Coronary artery (tissue), 2 donors: ENCODE measurements around the gene SLAIN1.

Experiments
- DNase-seq: peaks from one replicate; pipeline ENCODE4 v3.0.0-alpha.2; 2017; ENCODE audit warnings: low spot score
- H3K27ac ChIP-seq, 2 donors: fragments of 200-600 bp; sonication (generic); one replicate each; pipeline ENCODE4 v1.5.1; 2016 to 2019
- H3K4me3 ChIP-seq: fragments of 200-600 bp; sonication (generic); 2 replicates; pipeline ENCODE4 v1.5.1; 2016; ENCODE audit warnings: mild to moderate bottlenecking, moderate library complexity
- TF ChIP-seq, protein P1 (sequence below): fragments of 200-600 bp; sonication (generic); IDR thresholded peaks from one replicate; pipeline ENCODE4 v1.5.1; 2019; ENCODE audit warnings: antibody characterized with exemption

Gene SLAIN1

DNA sequence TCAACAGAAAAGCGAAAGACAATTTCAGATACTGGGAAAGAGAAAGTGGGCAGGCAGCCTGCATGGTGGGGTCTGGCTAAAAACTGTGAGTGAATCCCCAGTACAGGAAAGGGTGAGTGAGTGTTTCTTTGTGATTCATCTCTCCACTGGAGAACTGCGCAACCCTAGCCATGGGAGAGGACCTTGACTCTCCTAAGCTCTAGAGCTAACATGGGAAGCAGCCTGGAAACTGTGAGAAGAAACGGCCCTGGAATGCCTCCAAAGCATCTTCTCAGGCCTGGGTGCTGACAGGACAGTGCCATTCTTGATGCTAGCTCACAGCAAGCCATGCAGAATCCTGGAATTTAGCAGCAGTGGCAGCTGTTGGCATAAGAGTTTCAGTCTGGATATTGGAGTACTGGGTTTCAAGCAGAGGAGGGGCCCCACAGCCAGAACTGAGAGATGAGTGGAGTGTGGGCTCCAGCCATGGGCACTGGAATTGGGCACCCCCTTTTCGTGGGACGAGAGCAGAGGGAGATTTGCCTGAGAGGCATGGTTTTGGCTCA is 18.7 kb upstream of the SLAIN1 start:
- TF ChIP-seq, protein P1, sequence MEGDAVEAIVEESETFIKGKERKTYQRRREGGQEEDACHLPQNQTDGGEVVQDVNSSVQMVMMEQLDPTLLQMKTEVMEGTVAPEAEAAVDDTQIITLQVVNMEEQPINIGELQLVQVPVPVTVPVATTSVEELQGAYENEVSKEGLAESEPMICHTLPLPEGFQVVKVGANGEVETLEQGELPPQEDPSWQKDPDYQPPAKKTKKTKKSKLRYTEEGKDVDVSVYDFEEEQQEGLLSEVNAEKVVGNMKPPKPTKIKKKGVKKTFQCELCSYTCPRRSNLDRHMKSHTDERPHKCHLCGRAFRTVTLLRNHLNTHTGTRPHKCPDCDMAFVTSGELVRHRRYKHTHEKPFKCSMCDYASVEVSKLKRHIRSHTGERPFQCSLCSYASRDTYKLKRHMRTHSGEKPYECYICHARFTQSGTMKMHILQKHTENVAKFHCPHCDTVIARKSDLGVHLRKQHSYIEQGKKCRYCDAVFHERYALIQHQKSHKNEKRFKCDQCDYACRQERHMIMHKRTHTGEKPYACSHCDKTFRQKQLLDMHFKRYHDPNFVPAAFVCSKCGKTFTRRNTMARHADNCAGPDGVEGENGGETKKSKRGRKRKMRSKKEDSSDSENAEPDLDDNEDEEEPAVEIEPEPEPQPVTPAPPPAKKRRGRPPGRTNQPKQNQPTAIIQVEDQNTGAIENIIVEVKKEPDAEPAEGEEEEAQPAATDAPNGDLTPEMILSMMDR = no peak
- DNase-seq = no peak
- H3K27ac ChIP-seq = no peak overlapping the region
- no peak overlapping the region for H3K4me3 ChIP-seq

DNA sequence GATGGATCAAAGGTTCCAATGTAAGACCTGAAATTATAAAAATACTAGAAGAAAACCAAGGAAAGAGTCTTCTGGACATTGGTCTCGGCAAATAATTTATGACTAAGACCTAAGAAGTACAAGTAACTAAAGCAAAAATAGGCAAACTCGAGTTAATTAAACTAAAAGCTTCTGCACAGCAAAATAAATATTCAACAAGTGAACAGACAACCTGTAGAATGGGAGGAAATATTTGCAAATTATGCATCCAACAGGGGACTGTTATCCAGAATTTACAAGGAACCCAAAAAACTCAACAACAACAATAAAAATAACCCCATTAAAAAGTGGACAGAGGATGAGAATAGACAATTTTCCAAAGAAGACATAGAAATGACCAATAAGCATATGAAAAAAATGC is 9.7 kb upstream of the SLAIN1 start:
- TF ChIP-seq, protein P1 = no peak
- no peak overlapping the region for H3K4me3 ChIP-seq
- DNase-seq = no peak
- H3K27ac ChIP-seq = no peak overlapping the region

DNA sequence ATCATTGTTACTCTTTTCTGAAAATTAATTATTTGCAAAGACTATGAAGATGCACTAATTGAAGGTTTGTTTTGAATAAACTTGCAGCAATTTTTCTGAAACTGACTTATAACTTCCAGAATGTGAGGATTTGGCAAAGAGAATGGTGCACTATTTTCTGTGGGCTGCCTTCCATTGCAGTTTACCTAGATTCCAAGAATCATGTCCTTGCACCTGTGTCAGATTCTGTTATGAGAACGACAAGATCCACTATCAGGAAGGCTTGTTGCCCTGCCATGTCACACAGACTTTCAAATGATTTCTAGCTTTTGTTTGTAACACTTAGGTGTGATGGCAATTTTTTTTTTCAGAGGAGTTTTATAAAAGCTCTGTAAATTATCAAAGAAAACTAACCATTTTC is 5.6 kb upstream of the SLAIN1 start:
- no peak overlapping the region for H3K27ac ChIP-seq
- TF ChIP-seq, protein P1 = no peak
- DNase-seq = no peak
- no peak overlapping the region for H3K4me3 ChIP-seq

DNA sequence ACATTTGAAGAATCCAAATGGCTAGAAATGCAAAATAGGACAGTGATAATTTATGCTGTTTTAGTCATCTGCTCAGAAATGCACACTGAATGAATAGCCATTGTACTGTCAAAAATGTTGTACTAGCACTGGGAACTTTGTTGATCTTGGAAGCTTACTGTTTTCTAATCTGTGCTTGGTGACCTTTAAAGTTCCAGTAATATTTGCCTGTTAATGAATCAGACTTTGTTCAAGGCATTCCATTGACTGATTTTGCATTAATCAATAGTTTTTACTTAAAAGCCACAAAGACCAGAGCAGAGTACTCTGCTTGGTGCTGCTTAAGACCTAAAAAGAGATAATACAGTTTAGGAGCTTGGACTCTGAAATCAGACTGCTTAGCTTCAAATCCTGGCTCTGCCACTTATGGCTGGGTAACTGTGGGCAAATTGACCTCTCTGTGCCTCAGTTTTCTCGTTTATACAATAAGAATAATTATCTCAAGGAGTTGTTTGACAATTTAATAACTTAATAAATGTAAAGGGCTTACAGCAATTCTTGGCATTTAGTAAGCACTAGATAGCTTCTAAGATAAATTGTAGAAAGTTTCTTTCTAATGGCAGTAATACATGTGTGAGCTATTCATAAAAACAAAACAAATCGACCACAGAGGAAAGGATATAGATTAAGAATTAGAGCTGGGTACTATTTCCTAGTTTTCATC is 4.6 kb upstream of the SLAIN1 start:
- Histone ChIP-seq H3K27ac (no peak overlapping the region), H3K4me3 (no peak overlapping the region)
- no peak for DNase-seq
- TF ChIP-seq, protein P1 = no peak

DNA sequence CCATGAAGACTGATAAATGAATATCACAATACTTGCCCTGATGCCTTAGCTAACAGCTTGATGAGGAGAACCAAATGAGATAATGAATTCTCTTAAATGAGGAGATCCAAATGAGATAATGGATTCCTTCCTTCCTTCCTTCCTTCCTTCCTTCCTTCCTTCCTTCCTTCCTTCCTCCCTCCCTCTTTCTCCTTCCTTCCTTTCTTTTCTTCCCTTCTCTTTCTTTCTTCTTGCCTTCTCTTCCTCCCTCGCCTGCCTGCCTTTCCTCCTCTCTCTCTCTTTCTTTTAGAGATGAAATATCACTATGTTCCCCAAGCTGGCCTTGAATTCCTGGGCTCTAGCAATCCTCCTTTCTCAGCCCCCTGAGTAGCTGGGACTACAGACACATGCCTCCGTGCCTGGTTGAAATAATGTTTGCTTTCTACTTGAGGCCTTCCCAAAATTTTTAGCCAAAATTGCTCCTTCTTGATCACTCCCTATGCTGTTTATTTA is 4.0 kb upstream of the SLAIN1 start:
- DNase-seq = no peak
- TF ChIP-seq, protein P1 = no peak
- Histone ChIP-seq H3K4me3 (no peak overlapping the region), H3K27ac (no peak overlapping the region)

DNA sequence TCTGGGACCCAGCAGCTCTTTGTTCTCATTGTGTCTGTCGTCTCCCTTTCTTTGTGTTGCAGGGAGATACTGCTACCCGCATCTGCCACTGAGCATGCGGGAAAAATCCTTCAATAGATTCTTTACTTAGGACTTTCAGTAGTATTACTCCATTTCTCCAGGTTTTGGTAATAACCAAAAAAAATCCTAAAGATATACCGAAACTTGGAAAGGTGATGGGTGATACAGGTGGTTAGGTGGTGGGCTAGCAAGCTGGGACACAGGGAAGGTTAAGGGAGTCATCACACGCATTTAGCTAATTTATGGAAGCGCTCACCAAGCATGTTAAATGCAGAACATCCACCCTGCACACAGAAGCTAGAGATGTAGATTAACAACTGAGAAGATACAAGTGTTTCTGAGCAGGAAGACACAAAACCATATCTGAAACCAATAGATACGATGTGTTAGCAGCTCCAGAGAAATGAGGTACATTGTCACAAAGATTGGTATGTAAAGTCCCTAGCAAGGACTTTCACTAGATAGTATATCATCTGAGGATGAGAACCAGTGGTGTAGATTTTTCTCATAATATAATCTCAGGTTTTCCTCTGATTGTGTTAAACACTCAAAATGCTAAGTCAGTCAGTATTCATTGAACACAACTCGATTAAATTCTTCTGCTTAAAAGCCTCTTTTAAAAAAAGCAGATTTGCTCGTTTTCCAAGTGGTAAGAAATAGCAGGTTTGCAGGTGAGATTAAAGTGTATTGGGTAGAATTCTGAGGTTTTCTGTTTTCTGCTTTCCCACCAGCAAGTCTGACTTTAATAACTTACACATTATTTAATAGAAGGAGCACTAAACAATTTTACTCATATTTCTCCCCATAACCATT is 1.2 kb upstream of the SLAIN1 start:
- Histone ChIP-seq H3K27ac (peak overlapping the region; percentile 71 to 78), H3K4me3 (peak overlapping the region; percentile 75)

More for the DNA sequence above, 1.2 kb upstream of the SLAIN1 start:
- TF ChIP-seq, protein P1 = no peak
- no peak for DNase-seq
